Kidney (tissue), 14 donors: ENCODE data around the gene RPRD1B. TPM values are rescaled to one million over a fixed set of nuclear protein-coding genes. Genes with fewer than 3 reads are reported as not detected.

ENCODE experiments used
- DNase-seq, 5 donors: peaks; one replicate each; pipeline ENCODE4 v3.0.0-alpha.2; 2013 to 2020
- FAIRE-seq: peaks from 2 replicates; lab custom pipeline; 2012; peaks lifted over from hg19 to GRCh38; lab: Jason Lieb, UNC
- H3K27ac ChIP-seq, 2 donors: one replicate each; pipeline ENCODE4 v1.7.0; 2013; ENCODE audit warnings: low read depth in 2 of 2, low read length in 2 of 2, inconsistent platforms in 1 of 2
- H3K27me3 ChIP-seq: one replicate; pipeline ENCODE4 v1.7.1; 2013; ENCODE audit warnings: low read length, inconsistent platforms; ENCODE audit not compliant: control insufficient read depth, insufficient read depth
- H3K36me3 ChIP-seq, 3 donors: one replicate each; pipeline versions ENCODE4 v1.7.0 to v1.7.1; 2013; ENCODE audit warnings: low read length in 3 of 3, control low read depth in 1 of 3, inconsistent platforms in 1 of 3; ENCODE audit not compliant: insufficient read depth in 3 of 3, control insufficient read depth in 2 of 3
- H3K4me1 ChIP-seq, 3 donors: one replicate each; pipeline versions ENCODE4 v1.7.0 to v1.7.1; 2013; ENCODE audit warnings: low read length in 3 of 3, inconsistent platforms in 1 of 3, low read depth in 1 of 3; ENCODE audit not compliant: control insufficient read depth in 2 of 3, insufficient read depth in 2 of 3
- H3K4me3 ChIP-seq, 3 donors: one replicate each; pipeline versions ENCODE4 v1.7.0 to v1.8.1; 2013; ENCODE audit warnings: low read length in 3 of 3, control low read depth in 1 of 3, inconsistent platforms in 1 of 3
- H3K9ac ChIP-seq, 3 donors: one replicate each; pipeline versions ENCODE4 v1.7.0 to v1.7.1; 2013; ENCODE audit warnings: low read length in 3 of 3, control low read depth in 1 of 3, inconsistent platforms in 1 of 3
- H3K9me3 ChIP-seq, 3 donors: one replicate each; pipeline versions ENCODE4 v1.7.0 to v1.7.1; 2013; ENCODE audit warnings: low read length in 3 of 3, control low read depth in 1 of 3, inconsistent platforms in 1 of 3; ENCODE audit not compliant: control insufficient read depth in 2 of 3, insufficient read depth in 1 of 3
- CTCF ChIP-seq: IDR thresholded peaks from 3 replicates; pipeline ENCODE4 v1.5.1; 2012; ENCODE audit warnings: mild to moderate bottlenecking, moderate library complexity, borderline replicate concordance; ENCODE audit not compliant: insufficient read depth; ENCODE audit errors: extremely low read depth
- intact Hi-C: fragments of 100-400 bp; cut with DNase I; formaldehyde crosslinking; loops from one replicate; pipeline ENCODE4 v1.11.1; 2022
- polyA plus RNA-seq: library from polyadenylated mRNA; stranded (reverse); fragments of 350-450 nt; fragmentation: Illumina TruSeq; extraction: RNeasy Lipid Tissue Mini Kit (QIAGEN cat#74804); gene quantifications from one replicate; pipeline ENCODE4 v1.2.3, GENCODE V29; 2014; ENCODE audit warnings: low read depth, low replicate concordance; ENCODE audit not compliant: insufficient read depth
- total RNA-seq: library from RNA; stranded (reverse); fragmentation: NEBNext Ultra II Directional; extraction: Animal tissue kit (Norgen Biotek cat#: 25700); gene quantifications from one replicate; pipeline ENCODE4 v1.2.1, GENCODE V29; 2021
- donor health status: control.
- donor health status: control.
- donor health status: control.
- donor health status: control.
- donor health status: control.
- donor health status: DM: yes; HTN: yes; CAD: no.
- donor health status: Normal renal cell carcinoma (clear cell type).

The RPRD1B gene
- total and polyA plus RNA-seq, 2 donors from 2014 or later: 13.4 to 34.4 TPM

- peaks cover 0 to 25% (median 15%) of the 10 kb centered on the region in 3 donors for H3K4me1 ChIP-seq
- FAIRE-seq: no peak
- no peak for DNase-seq
Measured at GRCh38 chr20:38034108-38034649, 633 bp downstream of the RPRD1B start.

DNA sequence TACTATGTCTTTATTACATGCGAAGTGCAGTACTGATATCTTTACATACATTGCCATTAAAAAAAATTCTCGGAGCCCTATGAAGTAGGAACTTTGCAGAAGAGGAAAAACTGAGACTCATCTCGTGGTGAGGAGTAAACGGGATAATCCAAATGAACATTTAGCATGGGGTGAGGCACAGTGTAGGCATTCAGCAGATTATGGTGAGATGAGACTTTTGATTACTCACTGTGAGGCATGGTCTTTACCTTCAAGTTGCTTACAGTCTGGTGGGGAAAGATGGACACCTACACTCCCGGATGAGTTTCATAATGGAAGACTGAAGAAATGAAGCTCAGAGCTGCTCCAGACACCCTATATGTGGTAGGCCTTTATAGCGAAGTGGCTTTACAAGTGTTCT lies 1.4 kb downstream of the RPRD1B start:
- Histone ChIP-seq H3K4me3 (peak overlapping the region in 2 of 3 donors; percentile 84 to 96), H3K9me3 (no peaks in the 10 kb centered on the region), H3K27ac (no peak overlapping the region), H3K36me3 (peaks cover 0 to 4% (median 0%) of the 10 kb centered on the region in 3 donors), H3K27me3 (no peaks in the 10 kb centered on the region), H3K4me1 (peaks cover 0 to 25% (median 15%) of the 10 kb centered on the region in 3 donors), H3K9ac (peak overlapping the region in 2 of 3 donors; percentile 90 to 94)
- no peak for FAIRE-seq
- DNase-seq: no peak
- intact Hi-C loops: no loop called here
- no peak for TF ChIP-seq CTCF

More at GRCh38 chr20:38034108-38034649, 633 bp downstream of the RPRD1B start:
- intact Hi-C loops: no loop called here
- H3K9me3 ChIP-seq: no peaks in the 10 kb centered on the region
- H3K27me3 ChIP-seq: no peaks in the 10 kb centered on the region
- peak overlapping the region; percentile 87 to 94 (median 90) for H3K9ac ChIP-seq
- H3K4me3 ChIP-seq: peak overlapping the region; percentile 83 to 96 (median 84)
- peaks cover 0 to 4% (median 0%) of the 10 kb centered on the region in 3 donors for H3K36me3 ChIP-seq
- peak overlapping the region; percentile 95 for H3K27ac ChIP-seq
- TF ChIP-seq CTCF: no peak

DNA sequence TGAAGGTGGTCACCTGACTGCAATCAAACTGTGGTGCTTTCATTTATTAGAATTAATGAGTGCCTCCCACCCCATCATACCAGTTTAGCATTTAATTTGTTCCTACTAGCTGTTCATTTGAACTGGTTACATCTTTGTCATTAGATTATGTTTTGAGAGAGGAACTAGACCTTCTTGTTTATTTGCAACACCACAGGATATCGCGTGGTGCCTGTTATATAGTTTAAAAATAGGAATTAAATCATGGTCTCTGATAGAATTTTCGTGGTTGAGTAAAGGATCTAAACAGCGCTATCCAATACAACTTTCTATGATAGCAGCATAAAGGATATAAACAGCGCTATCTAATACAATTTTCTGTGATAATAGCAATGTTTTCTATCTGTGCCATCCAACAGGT lies 2.8 kb downstream of the RPRD1B start:
- DNase-seq (no peak), FAIRE-seq (no peak)
- peaks cover 0 to 25% (median 11%) of the 10 kb centered on the region in 3 donors for H3K4me1 ChIP-seq
- no peaks in the 10 kb centered on the region for H3K9me3 ChIP-seq
- H3K27me3 ChIP-seq: no peaks in the 10 kb centered on the region
- TF ChIP-seq CTCF: no peak
- H3K4me3 ChIP-seq: peak overlapping the region in 1 of 3 donors; percentile 11
- H3K36me3 ChIP-seq: peaks cover 0 to 4% (median 3%) of the 10 kb centered on the region in 3 donors
- intact Hi-C loops: no loop called here
- no peak overlapping the region for H3K9ac ChIP-seq
- H3K27ac ChIP-seq: no peak overlapping the region

- H3K9me3 ChIP-seq: no peaks in the 10 kb centered on the region
- no peak overlapping the region for H3K4me3 ChIP-seq
- FAIRE-seq (no peak), DNase-seq (no peak)
- H3K27ac ChIP-seq: no peak overlapping the region
- H3K36me3 ChIP-seq: peaks cover 5 to 23% (median 8%) of the 10 kb centered on the region in 3 donors
- TF ChIP-seq CTCF: no peak
- no peak overlapping the region for H3K9ac ChIP-seq
- intact Hi-C loops: no loop called here
- H3K4me1 ChIP-seq: peaks cover 0 to 8% (median 0%) of the 10 kb centered on the region in 3 donors
- no peaks in the 10 kb centered on the region for H3K27me3 ChIP-seq
Measured at GRCh38 chr20:38040276-38040675, 6.7 kb downstream of the RPRD1B start.
